ENCODE measurements around the gene DPPA5. TPM values are rescaled to one million over a fixed set of nuclear protein-coding genes. Genes with fewer than 3 reads are reported as not detected.

The DPPA5 gene
- total RNA-seq, 1 experiment from 2014 or later, result 1.2 TPM

DNA sequence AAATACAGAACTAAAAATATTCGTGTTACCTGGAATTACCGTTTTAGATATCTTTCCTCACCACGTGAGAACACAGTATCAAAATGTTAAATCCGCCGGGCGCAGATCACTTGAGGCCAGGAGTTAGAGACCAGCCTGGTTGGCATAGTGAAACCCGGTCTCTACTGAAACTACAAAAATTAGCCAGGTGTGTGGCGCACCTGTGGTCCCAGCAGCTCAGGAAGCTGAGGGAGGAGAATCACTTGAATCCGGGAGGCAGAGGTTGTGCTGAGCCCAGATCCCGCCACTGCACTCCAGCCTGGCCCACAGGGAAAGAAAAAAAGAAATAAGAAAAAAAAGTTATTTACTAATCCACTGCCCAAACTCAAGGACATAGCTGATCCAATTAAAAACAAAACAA, 35.8 kb upstream of the DPPA5 start:
- no peak overlapping the region for H2AK5ac ChIP-seq (ENCODE audit: insufficient read length, low read length)
- H3K23me2 ChIP-seq (ENCODE audit: insufficient read length, low read depth, low read length, poor library complexity, severe bottlenecking), result peaks cover 7% of the 10 kb centered on the region
- no peak overlapping the region for H2BK5ac ChIP-seq (ENCODE audit: insufficient read length, low read length)
- H2BK12ac ChIP-seq (ENCODE audit: insufficient read length, low read depth, low read length), result no peak overlapping the region
- no peak overlapping the region for H3K23ac ChIP-seq (ENCODE audit: insufficient read length, low read depth, low read length)
- peak overlapping the region; percentile 62 for H3K4me2 ChIP-seq (ENCODE audit: insufficient read depth, insufficient read length, low read length)
- no peaks in the 10 kb centered on the region for H3K36me3 Mint-ChIP-seq (ENCODE audit: insufficient read depth in 1 of 3, low read depth in 3 of 3)
- H2BK20ac ChIP-seq (ENCODE audit: low read depth, low read length, poor library complexity, severe bottlenecking), result no peak overlapping the region
- H2BK120ac ChIP-seq (ENCODE audit: low read depth, low read length, poor library complexity, severe bottlenecking), result no peak overlapping the region
- peaks cover 14 to 16% of the 10 kb centered on the region in 2 experiments for H3K4me1 Mint-ChIP-seq
- H3K27me3 ChIP-seq (ENCODE audit: insufficient read depth, low read length), result no peaks in the 10 kb centered on the region
- H3K27ac Mint-ChIP-seq, result no peak overlapping the region
- peaks cover 3% of the 10 kb centered on the region for H3K27me3 Mint-ChIP-seq (ENCODE audit: low read depth)
- H3K9ac ChIP-seq (ENCODE audit: extremely low read depth, insufficient read length, low read length), result no peak overlapping the region
- H3K14ac ChIP-seq (ENCODE audit: insufficient read depth, low read length), result no peak overlapping the region
- H3K4me1 ChIP-seq (ENCODE audit: insufficient read depth, low read length), result no peaks in the 10 kb centered on the region
- peaks cover under 1 to 2% of the 10 kb centered on the region in 2 experiments; a peak in 4 of 5 replicates for H3K9me3 Mint-ChIP-seq
- H2AFZ ChIP-seq (ENCODE audit: low read length), result no peak overlapping the region
- H4K20me1 ChIP-seq (ENCODE audit: control insufficient read depth, insufficient read depth, insufficient read length), result no peaks in the 10 kb centered on the region
- no peak overlapping the region for H3K4ac ChIP-seq (ENCODE audit: low read depth, low read length)
- H4K91ac ChIP-seq (ENCODE audit: insufficient read length, low read depth, low read length), result no peak overlapping the region
- no CpG with 5 or more reads among the region's 10 CpGs for WGBS (ENCODE audit: extremely low coverage, insufficient read length, low lambda C conversion rate)
- no peaks in the 10 kb centered on the region for H3K79me2 ChIP-seq (ENCODE audit: insufficient read depth, low read length)
- H3K4me3 Mint-ChIP-seq, result peak overlapping the region; percentile 44 to 49; a peak in 2 of 5 replicates
- no peaks in the 10 kb centered on the region for H3K9me3 ChIP-seq (ENCODE audit: control insufficient read depth, low read depth, low read length)
- TF ChIP-seq CTCF (conservative IDR thresholded peaks at IDR 0.05), result no peak
- H3K18ac ChIP-seq (ENCODE audit: insufficient read length, low read depth, low read length), result no peak overlapping the region
- H4K8ac ChIP-seq (replicated peaks; ENCODE audit: insufficient read length, low read depth, low read length), result no peak overlapping the region
- H3K79me1 ChIP-seq (ENCODE audit: insufficient read depth, low read depth, low read length, poor library complexity, severe bottlenecking), result no peaks in the 10 kb centered on the region
- no peak overlapping the region for H3K27ac ChIP-seq (ENCODE audit: insufficient read length, low read depth, low read length)
- no peak overlapping the region for H3K56ac ChIP-seq (ENCODE audit: insufficient read length, low read depth, low read length)
- DNase-seq, result peak; percentile 50
- no peak overlapping the region for H2BK15ac ChIP-seq (ENCODE audit: low read depth, low read length)
- H3T11ph ChIP-seq (ENCODE audit: low read length), result no peak overlapping the region
- H4K5ac ChIP-seq (ENCODE audit: insufficient read length, low read depth, low read length), result no peak overlapping the region
